Testis (tissue), 3 donors: ENCODE measurements around the gene HAUS7. TPM values are rescaled to one million over a fixed set of nuclear protein-coding genes. Genes with fewer than 3 reads are reported as not detected.

Source experiments
- DNase-seq: peaks from one replicate; pipeline ENCODE4 v3.0.0-alpha.2; 2019
- H3K27ac ChIP-seq, 2 donors: fragments of 200-600 bp; sonication (generic); one replicate each; pipeline ENCODE4 v1.5.1; 2019
- H3K27me3 ChIP-seq: fragments of 200-600 bp; sonication (generic); one replicate; pipeline ENCODE4 v1.5.1; 2019
- H3K36me3 ChIP-seq: fragments of 200-600 bp; sonication (generic); one replicate; pipeline ENCODE4 v1.5.1; 2017; ENCODE audit warnings: low read depth; ENCODE audit errors: missing control alignments
- H3K4me1 ChIP-seq: fragments of 200-600 bp; sonication (generic); one replicate; pipeline ENCODE4 v1.5.1; 2019
- H3K4me3 ChIP-seq, 2 donors: fragments of 200-600 bp; sonication (generic); one replicate each; pipeline ENCODE4 v1.5.1; 2017 to 2019
- H3K9me3 ChIP-seq: fragments of 200-600 bp; sonication (generic); one replicate; pipeline ENCODE4 v1.5.1; 2017
- CTCF ChIP-seq, 3 experiments: fragments of 450-650 bp in 2 of 3; fragments of 200-600 bp in 1 of 3; sonication (generic) in 1 of 3; IDR thresholded peaks; one replicate each; pipeline ENCODE4 v1.5.1; 2016 to 2019; ENCODE audit warnings: antibody characterized with exemption in 3 of 3, mild to moderate bottlenecking in 2 of 3, moderate library complexity in 1 of 3
- POLR2A ChIP-seq: fragments of 450-650 bp; IDR thresholded peaks from one replicate; pipeline ENCODE4 v1.6.1; 2017; ENCODE audit warnings: antibody characterized with exemption, mild to moderate bottlenecking, moderate library complexity
- WGBS, 2 donors: methylation state at CpG; one replicate each; pipeline ENCODE4 v1.1.5; 2018; 5-methylcytosine and 5-hydroxymethylcytosine counted together
- intact Hi-C: fragments of 100-400 bp; cut with DNase I; formaldehyde crosslinking; loops from one replicate; pipeline ENCODE4 v1.15.1; 2023; ENCODE audit warnings: low total_unique reads
- polyA plus RNA-seq: library from polyadenylated mRNA; stranded (reverse); fragments of 350-450 nt; fragmentation: Illumina TruSeq; extraction: RNeasy Lipid Tissue Mini Kit (QIAGEN cat#74804); gene quantifications from one replicate; pipeline ENCODE4 v1.2.3, GENCODE V29; 2014; ENCODE audit warnings: low read depth, low replicate concordance; ENCODE audit not compliant: insufficient read depth
- total RNA-seq, 2 donors: library from RNA; depleted of rRNA; stranded (reverse); fragments of >200 nt; gene quantifications; one replicate each; pipeline ENCODE4 v1.2.3, GENCODE V29; 2016

The HAUS7 gene
- total and polyA plus RNA-seq, 3 donors from 2014 or later, result 18.0 to 35.2 (median 34.0) TPM

- H3K9me3 ChIP-seq, result no peaks in the 10 kb centered on the region
- DNase-seq, result no peak
- no peak overlapping the region for H3K4me3 ChIP-seq
- H3K36me3 ChIP-seq, result no peaks in the 10 kb centered on the region
- no peak for TF ChIP-seq POLR2A
- WGBS, 2 donors, result 47 to 79% methylated on average over 4 to 15 of the region's 15 CpGs
- no peaks in the 10 kb centered on the region for H3K4me1 ChIP-seq
- H3K27ac ChIP-seq, result no peak overlapping the region
- H3K27me3 ChIP-seq, result no peaks in the 10 kb centered on the region
- intact Hi-C loops, result no loop called here
Observed at GRCh38 chrX:153410373-153410772, 60.0 kb downstream of the HAUS7 start.

- Histone ChIP-seq H3K36me3 (no peaks in the 10 kb centered on the region), H3K4me1 (no peaks in the 10 kb centered on the region), H3K9me3 (no peaks in the 10 kb centered on the region), H3K27ac (no peak overlapping the region), H3K27me3 (no peaks in the 10 kb centered on the region), H3K4me3 (no peak overlapping the region)
- intact Hi-C loops, result no loop called here
- 57 to 83% methylated on average over 10 to 15 of the region's 30 CpGs for WGBS, 2 donors
- no peak for DNase-seq
- no peak for TF ChIP-seq POLR2A
- TF ChIP-seq CTCF (IDR thresholded peaks at IDR 0.05), result no peak
Observed at GRCh38 chrX:153409414-153410101, 60.8 kb downstream of the HAUS7 start.

- H3K27me3 ChIP-seq, result no peaks in the 10 kb centered on the region
- 98% methylated on average over 8 of the region's 12 CpGs; no CpG with 5 or more reads in 1 of the 2 donors for WGBS, 2 donors
- no peaks in the 10 kb centered on the region for H3K9me3 ChIP-seq
- H3K4me1 ChIP-seq, result no peaks in the 10 kb centered on the region
- TF ChIP-seq CTCF (IDR thresholded peaks at IDR 0.05), result no peak
- TF ChIP-seq POLR2A, result no peak
- H3K4me3 ChIP-seq, result no peak overlapping the region
- H3K36me3 ChIP-seq, result no peaks in the 10 kb centered on the region
- intact Hi-C loops, result no loop called here
- DNase-seq, result no peak
- no peak overlapping the region for H3K27ac ChIP-seq
Observed at GRCh38 chrX:153408871-153409351, 61.5 kb downstream of the HAUS7 start.

GRCh38 chrX:153408221-153408721 is 62.1 kb downstream of the HAUS7 start:
- WGBS, 2 donors, result 85% methylated on average over 8 of the region's 10 CpGs; no CpG with 5 or more reads in 1 of the 2 donors
- no peak for TF ChIP-seq POLR2A
- TF ChIP-seq CTCF (IDR thresholded peaks at IDR 0.05), result no peak
- Histone ChIP-seq H3K36me3 (no peaks in the 10 kb centered on the region), H3K27ac (no peak overlapping the region), H3K4me1 (no peaks in the 10 kb centered on the region), H3K4me3 (no peak overlapping the region), H3K9me3 (no peaks in the 10 kb centered on the region), H3K27me3 (no peaks in the 10 kb centered on the region)
- DNase-seq, result no peak
- intact Hi-C loops, result no loop called here

- no peak for TF ChIP-seq POLR2A
- no peak for TF ChIP-seq CTCF (IDR thresholded peaks at IDR 0.05)
- intact Hi-C loops, result no loop called here
- Histone ChIP-seq H3K9me3 (no peaks in the 10 kb centered on the region), H3K36me3 (no peaks in the 10 kb centered on the region), H3K27me3 (no peaks in the 10 kb centered on the region), H3K4me1 (no peaks in the 10 kb centered on the region), H3K27ac (no peak overlapping the region), H3K4me3 (no peak overlapping the region)
- no peak for DNase-seq
- WGBS, 2 donors, result 67% methylated on average over 3 of the region's 3 CpGs; no CpG with 5 or more reads in 1 of the 2 donors
Observed at GRCh38 chrX:153407736-153408135, 62.6 kb downstream of the HAUS7 start.
